MM.1S (cell line): Measurements from ENCODE around the gene DAPP1.

Experiments used
- DNase-seq: peaks from one replicate; pipeline ENCODE4 v3.0.0-alpha.2; 2015
- H2AFZ ChIP-seq: fragments of 300-600 bp; sonication (generic); 2 replicates; pipeline ENCODE4 v1.6.0; 2016; ENCODE audit warnings: antibody characterized with exemption, low read length
- H3F3A ChIP-seq: fragments of 300-600 bp; sonication (generic); 2 replicates; pipeline ENCODE4 v1.6.1; 2016; ENCODE audit warnings: mild to moderate bottlenecking, antibody characterized with exemption, low read length, moderate library complexity, mixed read lengths; ENCODE audit not compliant: insufficient read depth
- H3K27ac ChIP-seq: fragments of 300-600 bp; sonication (generic); 2 replicates; pipeline ENCODE4 v1.5.1; 2016; ENCODE audit warnings: mild to moderate bottlenecking, low read length
- H3K27me3 ChIP-seq: fragments of 300-600 bp; sonication (generic); replicated peaks from 2 replicates; pipeline ENCODE4 v1.6.0; 2016; ENCODE audit warnings: low read length; ENCODE audit not compliant: insufficient read depth
- H3K36me3 ChIP-seq: fragments of 300-600 bp; sonication (generic); replicated peaks from 2 replicates; pipeline ENCODE4 v1.6.1; 2016; ENCODE audit warnings: mild to moderate bottlenecking, low read length, mixed read lengths; ENCODE audit not compliant: insufficient read depth
- H3K4me1 ChIP-seq: fragments of 300-600 bp; sonication (generic); 2 replicates; pipeline ENCODE4 v1.6.1; 2016; ENCODE audit warnings: low read length, mixed read lengths
- H3K4me2 ChIP-seq: fragments of 300-600 bp; sonication (generic); 2 replicates; pipeline ENCODE4 v1.6.0; 2016; ENCODE audit warnings: low read depth, low read length
- H3K4me3 ChIP-seq: fragments of 300-600 bp; sonication (generic); 2 replicates; pipeline ENCODE4 v1.5.1; 2016; ENCODE audit warnings: low read length, mixed read lengths
- H3K79me2 ChIP-seq: fragments of 300-600 bp; sonication (generic); 2 replicates; pipeline ENCODE4 v1.6.1; 2016; ENCODE audit warnings: mixed run types, low read length, mixed read lengths
- H3K9ac ChIP-seq: fragments of 300-600 bp; sonication (generic); 2 replicates; pipeline ENCODE4 v1.6.1; 2016; ENCODE audit warnings: low read length, mixed read lengths
- H3K9me2 ChIP-seq: fragments of 300-600 bp; sonication (generic); replicated peaks from 2 replicates; pipeline ENCODE4 v1.6.1; 2016; ENCODE audit warnings: mild to moderate bottlenecking, low read length, mixed read lengths; ENCODE audit not compliant: insufficient read depth
- H3K9me3 ChIP-seq: fragments of 300-600 bp; sonication (generic); replicated peaks from 2 replicates; pipeline ENCODE4 v1.6.1; 2016; ENCODE audit warnings: mild to moderate bottlenecking, low read length, mixed read lengths; ENCODE audit not compliant: insufficient read depth
- H4K20me1 ChIP-seq: fragments of 300-600 bp; sonication (generic); 2 replicates; pipeline ENCODE4 v1.6.1; 2016; ENCODE audit warnings: mild to moderate bottlenecking, low read length, moderate library complexity, mixed read lengths; ENCODE audit not compliant: insufficient read depth
- CTCF ChIP-seq: fragments of 300-600 bp; sonication (generic); IDR thresholded peaks from 2 replicates; pipeline ENCODE4 v1.5.1; 2016; ENCODE audit warnings: antibody characterized with exemption, low read length, mixed read lengths
- EZH2 ChIP-seq: fragments of 300-600 bp; sonication (generic); optimal IDR thresholded peaks from 2 replicates; pipeline ENCODE3; 2017; ENCODE audit warnings: low read depth, mild to moderate bottlenecking, antibody characterized with exemption, low read length, mixed read lengths
- EZH2phosphoT487 ChIP-seq: fragments of 300-600 bp; sonication (generic); IDR thresholded peaks from 2 replicates; pipeline ENCODE4 v1.6.1; 2018; ENCODE audit warnings: antibody characterized with exemption, low read length

The DAPP1 gene

DNA sequence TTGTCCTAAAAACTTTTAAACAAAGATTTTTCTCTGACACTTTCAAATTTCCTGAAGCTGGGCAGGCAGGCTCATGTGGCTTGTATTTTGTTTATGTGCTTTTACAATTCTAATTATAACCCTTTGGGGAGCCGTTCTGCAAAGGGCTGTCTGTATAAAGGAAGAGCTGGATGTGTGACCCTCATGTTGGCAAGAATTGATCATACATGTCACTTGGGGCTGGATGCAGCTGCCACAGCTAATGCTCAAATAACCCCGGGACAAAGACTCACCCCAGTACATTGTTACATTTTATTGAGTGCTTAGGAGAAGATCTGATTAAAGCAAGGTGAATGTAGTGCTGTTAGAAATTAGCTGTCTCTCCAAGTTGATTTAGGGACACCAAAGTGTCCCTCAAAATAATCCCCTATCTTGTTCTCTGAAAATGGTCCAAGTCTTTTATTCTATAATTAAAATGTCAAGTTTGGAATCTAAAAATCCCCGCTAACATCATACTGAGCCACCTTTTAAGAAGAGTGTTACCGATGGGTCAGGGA lies 13.0 kb upstream of the DAPP1 start:
- no peak overlapping the region for H2AFZ ChIP-seq
- no peak overlapping the region for H3K9ac ChIP-seq
- no peaks in the 10 kb centered on the region for H3K27me3 ChIP-seq
- H4K20me1 ChIP-seq, result no peaks in the 10 kb centered on the region
- H3K9me3 ChIP-seq, result no peaks in the 10 kb centered on the region
- DNase-seq, result no peak
- peaks cover 2% of the 10 kb centered on the region for H3F3A ChIP-seq
- H3K4me2 ChIP-seq, result no peak overlapping the region
- H3K4me3 ChIP-seq, result no peak overlapping the region
- H3K4me1 ChIP-seq, result peaks cover 3% of the 10 kb centered on the region
- H3K36me3 ChIP-seq, result no peaks in the 10 kb centered on the region
- TF ChIP-seq EZH2 (no peak), EZH2phosphoT487 (no peak), CTCF (no peak)
- no peaks in the 10 kb centered on the region for H3K79me2 ChIP-seq
- no peaks in the 10 kb centered on the region for H3K9me2 ChIP-seq
- H3K27ac ChIP-seq, result no peak overlapping the region

DNA sequence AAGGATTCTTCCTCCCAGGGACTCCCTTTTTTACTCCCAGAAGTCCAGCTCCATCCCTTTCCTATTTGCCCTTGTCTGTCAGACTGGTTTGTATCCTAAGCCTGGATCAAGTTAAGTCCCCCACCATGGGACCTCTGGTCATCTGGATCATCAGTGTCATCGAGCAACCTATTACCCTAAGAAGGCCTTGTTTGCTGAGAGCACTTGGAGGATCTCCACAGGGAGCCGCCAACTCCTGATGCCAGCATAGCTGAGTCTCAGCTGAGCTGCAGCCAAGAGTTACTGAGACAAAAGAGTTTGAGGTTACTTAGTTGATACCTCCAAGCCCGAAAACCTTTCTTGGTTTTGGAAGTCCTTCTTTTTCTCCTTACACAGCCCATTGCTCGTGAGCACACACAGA lies 10.1 kb upstream of the DAPP1 start:
- Histone ChIP-seq H3K4me3 (no peak overlapping the region), H3K9ac (no peak overlapping the region), H3K36me3 (no peaks in the 10 kb centered on the region), H3K27me3 (no peaks in the 10 kb centered on the region), H3F3A (peaks cover 15% of the 10 kb centered on the region), H4K20me1 (no peaks in the 10 kb centered on the region), H3K9me2 (no peaks in the 10 kb centered on the region), H3K79me2 (no peaks in the 10 kb centered on the region), H3K27ac (no peak overlapping the region), H3K4me2 (no peak overlapping the region), H2AFZ (no peak overlapping the region), H3K9me3 (no peaks in the 10 kb centered on the region), H3K4me1 (peaks cover 29% of the 10 kb centered on the region)
- TF ChIP-seq EZH2 (no peak), EZH2phosphoT487 (no peak), CTCF (no peak)
- no peak for DNase-seq

DNA sequence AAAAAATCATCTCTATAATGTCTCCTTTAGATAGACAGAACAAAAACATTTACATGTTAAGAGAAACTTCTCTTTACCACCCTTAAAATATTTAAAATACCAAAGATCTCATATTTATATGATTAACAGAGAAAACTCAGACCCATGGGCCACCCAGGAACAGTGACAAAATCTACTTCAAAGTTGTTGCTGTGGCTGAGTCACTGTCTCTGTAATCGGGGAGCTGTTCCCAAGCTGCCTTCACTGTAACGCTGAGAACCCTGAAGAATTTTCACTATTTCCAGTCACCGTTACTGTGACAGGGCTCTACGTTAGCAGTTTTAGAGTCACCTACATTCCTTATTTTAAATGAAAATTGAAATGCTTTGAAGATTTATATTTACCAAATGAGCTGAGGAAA lies 9.0 kb upstream of the DAPP1 start:
- Histone ChIP-seq H3K9ac (no peak overlapping the region), H3K79me2 (no peaks in the 10 kb centered on the region), H3K4me1 (peaks cover 35% of the 10 kb centered on the region), H3F3A (peaks cover 15% of the 10 kb centered on the region), H3K27me3 (no peaks in the 10 kb centered on the region), H2AFZ (no peak overlapping the region), H3K27ac (no peak overlapping the region), H3K36me3 (no peaks in the 10 kb centered on the region), H3K9me3 (no peaks in the 10 kb centered on the region), H4K20me1 (no peaks in the 10 kb centered on the region), H3K4me2 (no peak overlapping the region), H3K4me3 (no peak overlapping the region), H3K9me2 (no peaks in the 10 kb centered on the region)
- DNase-seq, result no peak
- TF ChIP-seq EZH2phosphoT487 (no peak), EZH2 (no peak), CTCF (no peak)
